GM21619 (cell line): ENCODE results near the gene CYTH1.
"Not testable (repeated sequence)": the region's sequence is repeated elsewhere in the genome, so short reads cannot be mapped to it uniquely, and the experiment has no call there.

Experiments used
- ATAC-seq: cut with Tn5 transposase; IDR thresholded peaks from one replicate; pipeline ENCODE4 v1.9.1; 2021; ENCODE audit not compliant: unreplicated experiment

The CYTH1 gene

GRCh38 chr17:78789149-78789662 is 7.1 kb upstream of the CYTH1 start:
- ATAC-seq = no peak

- ATAC-seq = no peak
These were observed 6.4 kb upstream of the CYTH1 start for GRCh38 chr17:78788451-78788850.

GRCh38 chr17:78787444-78787843 is 5.4 kb upstream of the CYTH1 start:
- no peak for ATAC-seq

- ATAC-seq = no peak
These were observed 3.6 kb upstream of the CYTH1 start for GRCh38 chr17:78785663-78786057.

- no peak for ATAC-seq
These were observed 3.1 kb upstream of the CYTH1 start for GRCh38 chr17:78785011-78785662.

- no peak for ATAC-seq
These were observed 2.3 kb upstream of the CYTH1 start for GRCh38 chr17:78784352-78784751.

GRCh38 chr17:78783711-78784324 is 1.7 kb upstream of the CYTH1 start:
- no peak for ATAC-seq

- ATAC-seq = peak; percentile 18
These were observed 775 bp downstream of the CYTH1 start for GRCh38 chr17:78781104-78781892.

GRCh38 chr17:78780335-78780734 is 1.7 kb downstream of the CYTH1 start:
- no peak for ATAC-seq

- ATAC-seq = no peak
These were observed 2.2 kb downstream of the CYTH1 start for GRCh38 chr17:78779850-78780249.

GRCh38 chr17:78779286-78779651 is 2.8 kb downstream of the CYTH1 start:
- ATAC-seq = not testable (repeated sequence)

- no peak for ATAC-seq
These were observed 4.2 kb downstream of the CYTH1 start for GRCh38 chr17:78777881-78778280.

- ATAC-seq = peak; percentile 40
These were observed 7.0 kb downstream of the CYTH1 start for GRCh38 chr17:78774956-78775571.

- ATAC-seq = no peak
These were observed 7.6 kb downstream of the CYTH1 start for GRCh38 chr17:78774453-78774852.

- ATAC-seq = no peak
These were observed 10.2 kb downstream of the CYTH1 start for GRCh38 chr17:78771758-78772382.

- no peak for ATAC-seq
These were observed 12.8 kb downstream of the CYTH1 start for GRCh38 chr17:78769196-78769773.

- ATAC-seq = no peak
These were observed 14.3 kb downstream of the CYTH1 start for GRCh38 chr17:78767806-78768205.

GRCh38 chr17:78766743-78767294 is 15.3 kb downstream of the CYTH1 start:
- no peak for ATAC-seq

- ATAC-seq = no peak
These were observed 15.8 kb downstream of the CYTH1 start for GRCh38 chr17:78766225-78766624.

- ATAC-seq = no peak
These were observed 16.3 kb downstream of the CYTH1 start for GRCh38 chr17:78765821-78766220.
